ENCODE results near the gene ABCF2. TPM values are rescaled to one million over a fixed set of nuclear protein-coding genes. Genes with fewer than 3 reads are reported as not detected.

ABCF2 gene
- total and polyA plus RNA-seq, 2 of the 13 experiments (the other 11 are each of a cell fraction or from before 2014, with no cell fraction given): 16.3 to 42.5 TPM

DNA sequence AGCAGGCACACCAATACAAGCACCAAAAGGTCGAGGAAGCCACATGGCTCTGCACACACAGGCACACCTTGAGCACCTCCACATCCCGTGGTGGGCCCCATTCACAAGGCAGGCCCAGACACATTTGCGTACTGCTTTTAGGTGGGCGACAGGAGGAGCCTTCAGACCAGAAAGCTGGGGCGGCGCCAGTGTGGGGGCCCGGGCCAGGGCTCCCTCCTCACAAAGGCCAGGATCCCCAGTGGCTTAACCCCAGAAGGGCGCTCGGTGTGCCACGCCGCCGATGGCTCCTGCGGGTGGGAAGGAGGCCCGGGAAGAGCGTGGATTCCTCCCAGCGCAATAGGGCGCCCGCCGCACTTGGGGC, 24.3 kb upstream of the ABCF2 start (continued):
- TF ChIP-seq ZNF547 (CRISPR knock-in tag; IDR thresholded peaks at IDR 0.05) (no peak), ZNF260 (CRISPR knock-in tag; IDR thresholded peaks at IDR 0.05; ENCODE audit: borderline replicate concordance, low read depth) (no peak), ZBTB20 (CRISPR knock-in tag; IDR thresholded peaks at IDR 0.05; ENCODE audit: borderline replicate concordance, low read depth) (no peak), AHR (CRISPR knock-in tag; IDR thresholded peaks at IDR 0.05) (no peak), ZBTB7B (CRISPR knock-in tag; IDR thresholded peaks at IDR 0.05) (0 out of 2 replicates have a peak, but pooled peaks have one; percentile 21), NR2F1 (CRISPR knock-in tag; IDR thresholded peaks at IDR 0.05) (no peak), SIN3A (IDR thresholded peaks at IDR 0.05; ENCODE audit: borderline replicate concordance, low read depth, low read length) (no peak), KLF12 (CRISPR knock-in tag; IDR thresholded peaks at IDR 0.05; ENCODE audit: borderline replicate concordance) (0 out of 2 replicates have a peak, but pooled peaks have one; percentile 51), ZMYM3 (CRISPR knock-in tag; IDR thresholded peaks at IDR 0.05) (no peak), MIXL1 (CRISPR knock-in tag; IDR thresholded peaks at IDR 0.05) (no peak), SCMH1 (CRISPR knock-in tag; IDR thresholded peaks at IDR 0.05; ENCODE audit: borderline replicate concordance) (no peak), PHF20 (CRISPR knock-in tag; IDR thresholded peaks at IDR 0.05) (no peak), SMARCE1 (IDR thresholded peaks at IDR 0.05; ENCODE audit: borderline replicate concordance) (no peak), TSC22D2 (CRISPR knock-in tag; IDR thresholded peaks at IDR 0.05; ENCODE audit: borderline replicate concordance) (no peak)
- TF ChIP-seq, protein P1, sequence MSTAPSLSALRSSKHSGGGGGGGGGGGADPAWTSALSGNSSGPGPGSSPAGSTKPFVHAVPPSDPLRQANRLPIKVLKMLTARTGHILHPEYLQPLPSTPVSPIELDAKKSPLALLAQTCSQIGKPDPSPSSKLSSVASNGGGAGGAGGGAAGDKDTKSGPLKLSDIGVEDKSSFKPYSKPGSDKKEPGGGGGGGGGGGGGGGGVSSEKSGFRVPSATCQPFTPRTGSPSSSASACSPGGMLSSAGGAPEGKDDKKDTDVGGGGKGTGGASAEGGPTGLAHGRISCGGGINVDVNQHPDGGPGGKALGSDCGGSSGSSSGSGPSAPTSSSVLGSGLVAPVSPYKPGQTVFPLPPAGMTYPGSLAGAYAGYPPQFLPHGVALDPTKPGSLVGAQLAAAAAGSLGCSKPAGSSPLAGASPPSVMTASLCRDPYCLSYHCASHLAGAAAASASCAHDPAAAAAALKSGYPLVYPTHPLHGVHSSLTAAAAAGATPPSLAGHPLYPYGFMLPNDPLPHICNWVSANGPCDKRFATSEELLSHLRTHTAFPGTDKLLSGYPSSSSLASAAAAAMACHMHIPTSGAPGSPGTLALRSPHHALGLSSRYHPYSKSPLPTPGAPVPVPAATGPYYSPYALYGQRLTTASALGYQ (CRISPR knock-in tag; IDR thresholded peaks at IDR 0.05): no peak
- TF ChIP-seq, protein P2, sequence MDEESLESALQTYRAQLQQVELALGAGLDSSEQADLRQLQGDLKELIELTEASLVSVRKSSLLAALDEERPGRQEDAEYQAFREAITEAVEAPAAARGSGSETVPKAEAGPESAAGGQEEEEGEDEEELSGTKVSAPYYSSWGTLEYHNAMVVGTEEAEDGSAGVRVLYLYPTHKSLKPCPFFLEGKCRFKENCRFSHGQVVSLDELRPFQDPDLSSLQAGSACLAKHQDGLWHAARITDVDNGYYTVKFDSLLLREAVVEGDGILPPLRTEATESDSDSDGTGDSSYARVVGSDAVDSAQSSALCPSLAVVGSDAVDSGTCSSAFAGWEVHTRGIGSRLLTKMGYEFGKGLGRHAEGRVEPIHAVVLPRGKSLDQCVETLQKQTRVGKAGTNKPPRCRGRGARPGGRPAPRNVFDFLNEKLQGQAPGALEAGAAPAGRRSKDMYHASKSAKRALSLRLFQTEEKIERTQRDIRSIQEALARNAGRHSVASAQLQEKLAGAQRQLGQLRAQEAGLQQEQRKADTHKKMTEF (CRISPR knock-in tag; IDR thresholded peaks at IDR 0.05): no peak
